Measurements from ENCODE around the gene DEPP1.

- TF ChIP-seq ZNF302 (tag by site-specific recombination; IDR thresholded peaks at IDR 0.05; ENCODE audit: low read depth) (no peak), ZNF274 (IDR thresholded peaks at IDR 0.05; ENCODE audit: low read length) (no peak), ZNF274 (tag by site-specific recombination; IDR thresholded peaks at IDR 0.05; ENCODE audit: borderline replicate concordance) (no peak), ZNF335 (tag by site-specific recombination; conservative IDR thresholded peaks at IDR 0.05) (no peak)
Measured at GRCh38 chr10:44954962-44955361, 23.6 kb downstream of the DEPP1 start.
